Bone marrow (tissue), 2 donors: ENCODE measurements around the gene MUC5B.
"Not testable (repeated sequence)": the region's sequence is repeated elsewhere in the genome, so short reads cannot be mapped to it uniquely, and the experiment has no call there.

ENCODE experiments used
- DNase-seq, 2 donors: peaks; one replicate each; lab custom pipeline; 2025; lab: John Stamatoyannopoulos, UW

MUC5B gene

GRCh38 chr11:1232883-1233321, 10.0 kb downstream of the MUC5B start:
- no peak for DNase-seq

GRCh38 chr11:1233351-1234053, 10.6 kb downstream of the MUC5B start:
- DNase-seq, result no peak

GRCh38 chr11:1234054-1234720, 11.3 kb downstream of the MUC5B start:
- DNase-seq, result no peak

GRCh38 chr11:1234771-1235305, 12.0 kb downstream of the MUC5B start:
- DNase-seq, result no peak

- DNase-seq, result no peak
Measured at GRCh38 chr11:1235306-1235900, 12.5 kb downstream of the MUC5B start.

- no peak for DNase-seq
Measured at GRCh38 chr11:1235901-1236315, 13.0 kb downstream of the MUC5B start.

GRCh38 chr11:1236316-1237127, 13.7 kb downstream of the MUC5B start:
- DNase-seq, result no peak

GRCh38 chr11:1237128-1237580, 14.3 kb downstream of the MUC5B start:
- no peak for DNase-seq

GRCh38 chr11:1237851-1238250, 15.0 kb downstream of the MUC5B start:
- DNase-seq, result no peak

- no peak for DNase-seq
Measured at GRCh38 chr11:1238767-1239595, 16.1 kb downstream of the MUC5B start.

GRCh38 chr11:1239596-1240205, 16.8 kb downstream of the MUC5B start:
- no peak for DNase-seq

GRCh38 chr11:1240771-1241170, 17.9 kb downstream of the MUC5B start:
- DNase-seq, result no peak

- DNase-seq, result no peak
Measured at GRCh38 chr11:1241706-1242105, 18.8 kb downstream of the MUC5B start.

- DNase-seq, result no peak
Measured at GRCh38 chr11:1242289-1242688, 19.4 kb downstream of the MUC5B start.

GRCh38 chr11:1242751-1243150, 19.9 kb downstream of the MUC5B start:
- DNase-seq, result not testable (repeated sequence)

GRCh38 chr11:1243521-1243920, 20.7 kb downstream of the MUC5B start:
- not testable (repeated sequence) for DNase-seq

- DNase-seq, result not testable (repeated sequence)
Measured at GRCh38 chr11:1244557-1244956, 21.7 kb downstream of the MUC5B start.

GRCh38 chr11:1245717-1246116, 22.9 kb downstream of the MUC5B start:
- not testable (repeated sequence) for DNase-seq

- DNase-seq, result not testable (repeated sequence)
Measured at GRCh38 chr11:1246301-1246700, 23.4 kb downstream of the MUC5B start.

GRCh38 chr11:1247026-1247425, 24.2 kb downstream of the MUC5B start:
- not testable (repeated sequence) for DNase-seq

- not testable (repeated sequence) for DNase-seq
Measured at GRCh38 chr11:1248951-1249350, 26.1 kb downstream of the MUC5B start.
